ENCODE results near the gene SENP7. TPM values are rescaled to one million over a fixed set of nuclear protein-coding genes. Genes with fewer than 3 reads are reported as not detected.
"Not testable (repeated sequence)": the region's sequence is repeated elsewhere in the genome, so short reads cannot be mapped to it uniquely, and the experiment has no call there.

Gene SENP7
- total RNA-seq, 1 donor from 2014 or later, result 48.0 TPM

- Mint-ChIP-seq H3K4me3 (no peak overlapping the region), H3K4me1 (no peaks in the 10 kb centered on the region), H3K36me3 (peaks cover 23% of the 10 kb centered on the region), H3K27me3 (ENCODE audit: insufficient read depth, low read depth) (no peaks in the 10 kb centered on the region), H3K27ac (no peak overlapping the region), H3K9me3 (no peaks in the 10 kb centered on the region)
- Histone ChIP-seq H3K4me2 (no peak overlapping the region), H3K27me3 (no peaks in the 10 kb centered on the region), H3F3A (ENCODE audit: low read depth) (no peaks in the 10 kb centered on the region), H2AFZ (replicated peaks) (no peak overlapping the region), H3K36me3 (no peaks in the 10 kb centered on the region), H3K9me3 (ENCODE audit: low read depth) (no peaks in the 10 kb centered on the region), H3K9ac (no peak overlapping the region), H3K27ac (no peak overlapping the region), H3K4me1 (no peaks in the 10 kb centered on the region), H3K79me2 (ENCODE audit: low read depth) (peaks cover 12% of the 10 kb centered on the region), H3K4me3 (no peak overlapping the region), H4K20me1 (ENCODE audit: low read depth) (no peaks in the 10 kb centered on the region)
- DNase-seq (ENCODE audit: low spot score), result no peak
- no peak for TF ChIP-seq EZH2phosphoT487 (IDR thresholded peaks at IDR 0.05)
- no peak for TF ChIP-seq EZH2 (IDR thresholded peaks at IDR 0.05)
Measured at GRCh38 chr3:101497803-101498202, 15.2 kb downstream of the SENP7 start.

GRCh38 chr3:101495552-101495951 is 17.5 kb downstream of the SENP7 start:
- H3K27me3 ChIP-seq, result no peaks in the 10 kb centered on the region
- no peaks in the 10 kb centered on the region for H3K36me3 ChIP-seq
- no peak overlapping the region for H3K9ac ChIP-seq
- Mint-ChIP-seq H3K9me3 (no peaks in the 10 kb centered on the region), H3K4me3 (no peak overlapping the region), H3K36me3 (peaks cover 25% of the 10 kb centered on the region), H3K4me1 (no peaks in the 10 kb centered on the region), H3K27ac (no peak overlapping the region), H3K27me3 (ENCODE audit: insufficient read depth, low read depth) (no peaks in the 10 kb centered on the region)
- no peak overlapping the region for H3K4me2 ChIP-seq
- H3K4me1 ChIP-seq, result no peaks in the 10 kb centered on the region
- no peaks in the 10 kb centered on the region for H4K20me1 ChIP-seq (ENCODE audit: low read depth)
- no peak overlapping the region for H3K4me3 ChIP-seq
- no peak overlapping the region for H3K27ac ChIP-seq
- TF ChIP-seq EZH2 (IDR thresholded peaks at IDR 0.05), result no peak
- no peak for TF ChIP-seq EZH2phosphoT487 (IDR thresholded peaks at IDR 0.05)
- TF ChIP-seq, protein P1, sequence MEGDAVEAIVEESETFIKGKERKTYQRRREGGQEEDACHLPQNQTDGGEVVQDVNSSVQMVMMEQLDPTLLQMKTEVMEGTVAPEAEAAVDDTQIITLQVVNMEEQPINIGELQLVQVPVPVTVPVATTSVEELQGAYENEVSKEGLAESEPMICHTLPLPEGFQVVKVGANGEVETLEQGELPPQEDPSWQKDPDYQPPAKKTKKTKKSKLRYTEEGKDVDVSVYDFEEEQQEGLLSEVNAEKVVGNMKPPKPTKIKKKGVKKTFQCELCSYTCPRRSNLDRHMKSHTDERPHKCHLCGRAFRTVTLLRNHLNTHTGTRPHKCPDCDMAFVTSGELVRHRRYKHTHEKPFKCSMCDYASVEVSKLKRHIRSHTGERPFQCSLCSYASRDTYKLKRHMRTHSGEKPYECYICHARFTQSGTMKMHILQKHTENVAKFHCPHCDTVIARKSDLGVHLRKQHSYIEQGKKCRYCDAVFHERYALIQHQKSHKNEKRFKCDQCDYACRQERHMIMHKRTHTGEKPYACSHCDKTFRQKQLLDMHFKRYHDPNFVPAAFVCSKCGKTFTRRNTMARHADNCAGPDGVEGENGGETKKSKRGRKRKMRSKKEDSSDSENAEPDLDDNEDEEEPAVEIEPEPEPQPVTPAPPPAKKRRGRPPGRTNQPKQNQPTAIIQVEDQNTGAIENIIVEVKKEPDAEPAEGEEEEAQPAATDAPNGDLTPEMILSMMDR (IDR thresholded peaks at IDR 0.05), result peak; percentile 40
- H2AFZ ChIP-seq (replicated peaks), result no peak overlapping the region
- no peak for DNase-seq (ENCODE audit: low spot score)
- H3F3A ChIP-seq (ENCODE audit: low read depth), result no peaks in the 10 kb centered on the region
- H3K9me3 ChIP-seq (ENCODE audit: low read depth), result no peaks in the 10 kb centered on the region
- H3K79me2 ChIP-seq (ENCODE audit: low read depth), result peaks cover 4% of the 10 kb centered on the region

- no peak for DNase-seq (ENCODE audit: low spot score)
- TF ChIP-seq EZH2phosphoT487 (IDR thresholded peaks at IDR 0.05), result no peak
- Histone ChIP-seq H3K4me1 (peaks cover 5% of the 10 kb centered on the region), H3K36me3 (no peaks in the 10 kb centered on the region), H3K4me3 (no peak overlapping the region), H2AFZ (replicated peaks) (no peak overlapping the region), H3K27me3 (no peaks in the 10 kb centered on the region), H3K9ac (no peak overlapping the region), H3K4me2 (no peak overlapping the region), H3K9me3 (ENCODE audit: low read depth) (no peaks in the 10 kb centered on the region), H3K79me2 (ENCODE audit: low read depth) (peaks cover 9% of the 10 kb centered on the region), H4K20me1 (ENCODE audit: low read depth) (no peaks in the 10 kb centered on the region), H3F3A (ENCODE audit: low read depth) (no peaks in the 10 kb centered on the region), H3K27ac (no peak overlapping the region)
- Mint-ChIP-seq H3K36me3 (peaks cover 33% of the 10 kb centered on the region), H3K27me3 (ENCODE audit: insufficient read depth, low read depth) (no peaks in the 10 kb centered on the region), H3K4me3 (no peak overlapping the region), H3K9me3 (peaks cover 10% of the 10 kb centered on the region), H3K4me1 (no peaks in the 10 kb centered on the region), H3K27ac (no peak overlapping the region)
Measured at GRCh38 chr3:101484805-101485620, 28.0 kb downstream of the SENP7 start.

GRCh38 chr3:101478980-101479379 is 34.0 kb downstream of the SENP7 start:
- no peaks in the 10 kb centered on the region for H3K27me3 ChIP-seq
- Mint-ChIP-seq H3K9me3 (peaks cover 9% of the 10 kb centered on the region), H3K27me3 (ENCODE audit: insufficient read depth, low read depth) (no peaks in the 10 kb centered on the region), H3K36me3 (peaks cover 33% of the 10 kb centered on the region), H3K27ac (no peak overlapping the region), H3K4me1 (no peaks in the 10 kb centered on the region), H3K4me3 (no peak overlapping the region)
- H3K4me2 ChIP-seq, result no peak overlapping the region
- peaks cover 4% of the 10 kb centered on the region for H3K36me3 ChIP-seq
- no peaks in the 10 kb centered on the region for H3K9me3 ChIP-seq (ENCODE audit: low read depth)
- no peak overlapping the region for H3K27ac ChIP-seq
- DNase-seq (ENCODE audit: low spot score), result no peak
- no peak overlapping the region for H3K4me3 ChIP-seq
- H3F3A ChIP-seq (ENCODE audit: low read depth), result no peaks in the 10 kb centered on the region
- no peaks in the 10 kb centered on the region for H3K4me1 ChIP-seq
- H3K79me2 ChIP-seq (ENCODE audit: low read depth), result peaks cover 9% of the 10 kb centered on the region
- no peaks in the 10 kb centered on the region for H4K20me1 ChIP-seq (ENCODE audit: low read depth)
- no peak for TF ChIP-seq EZH2phosphoT487 (IDR thresholded peaks at IDR 0.05)
- TF ChIP-seq, protein P1 (IDR thresholded peaks at IDR 0.05), result no peak
- TF ChIP-seq EZH2 (IDR thresholded peaks at IDR 0.05), result no peak
- no peak overlapping the region for H3K9ac ChIP-seq
- H2AFZ ChIP-seq (replicated peaks), result no peak overlapping the region

DNA sequence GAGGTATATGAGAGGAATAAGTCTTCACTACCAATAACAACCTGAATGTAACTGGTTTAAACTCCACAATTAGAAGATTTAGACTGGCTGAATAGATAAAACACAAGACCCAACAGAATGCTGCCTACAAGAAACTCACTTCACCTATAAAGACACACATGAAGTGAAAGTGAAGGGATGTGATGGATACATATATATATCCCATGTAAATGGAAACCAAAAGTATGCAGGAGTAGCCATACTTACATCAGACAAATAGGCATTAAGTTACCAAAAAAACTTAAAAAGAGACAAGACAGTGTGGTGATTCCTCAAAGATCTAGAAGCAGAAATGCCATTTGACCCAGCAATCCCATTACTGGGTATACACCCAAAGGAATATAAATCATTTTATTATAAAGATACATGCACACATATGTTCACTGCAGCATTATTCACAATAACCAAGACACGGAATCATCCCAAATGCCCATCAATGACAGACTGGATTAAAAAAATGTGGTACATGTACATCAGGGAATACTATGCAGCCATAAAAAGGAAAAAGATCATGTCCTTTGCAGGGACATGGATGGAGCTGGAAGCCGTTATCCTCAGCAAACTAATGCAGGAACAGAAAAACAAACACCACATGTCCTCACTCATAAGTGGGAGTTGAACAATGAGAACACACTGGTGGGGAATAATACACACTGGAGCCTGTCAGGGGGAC is 38.0 kb downstream of the SENP7 start:
- not testable (repeated sequence) for H3K4me2 ChIP-seq; DNase-seq (ENCODE audit: low spot score); H3K4me3 ChIP-seq; H3K27me3 ChIP-seq; H2AFZ ChIP-seq (replicated peaks); H3K79me2 ChIP-seq (ENCODE audit: low read depth); H3F3A ChIP-seq (ENCODE audit: low read depth); H3K4me1 ChIP-seq; H3K4me1 Mint-ChIP-seq; H3K9me3 ChIP-seq (ENCODE audit: low read depth); H3K27ac Mint-ChIP-seq; H3K36me3 ChIP-seq; H4K20me1 ChIP-seq (ENCODE audit: low read depth); H3K27me3 Mint-ChIP-seq (ENCODE audit: insufficient read depth, low read depth); H3K9ac ChIP-seq; H3K4me3 Mint-ChIP-seq; H3K27ac ChIP-seq
- Mint-ChIP-seq H3K36me3 (peaks cover 34% of the 10 kb centered on the region), H3K9me3 (peaks cover 20% of the 10 kb centered on the region)

GRCh38 chr3:101468676-101469075 is 44.3 kb downstream of the SENP7 start:
- peaks cover 19% of the 10 kb centered on the region for H3K79me2 ChIP-seq (ENCODE audit: low read depth)
- H3K36me3 ChIP-seq; H3K27ac ChIP-seq; H3K27me3 ChIP-seq; H3K27me3 Mint-ChIP-seq (ENCODE audit: insufficient read depth, low read depth); DNase-seq (ENCODE audit: low spot score); H2AFZ ChIP-seq (replicated peaks); H3K9me3 ChIP-seq (ENCODE audit: low read depth); H3K4me3 ChIP-seq; H4K20me1 ChIP-seq (ENCODE audit: low read depth); H3K4me2 ChIP-seq; H3F3A ChIP-seq (ENCODE audit: low read depth); H3K4me1 ChIP-seq; H3K9ac ChIP-seq; H3K27ac Mint-ChIP-seq; H3K4me3 Mint-ChIP-seq: not testable (repeated sequence)
- H3K36me3 Mint-ChIP-seq, result peaks cover 29% of the 10 kb centered on the region
- H3K4me1 Mint-ChIP-seq, result peaks cover 11% of the 10 kb centered on the region
- peaks cover 35% of the 10 kb centered on the region for H3K9me3 Mint-ChIP-seq
